SJSA1 (cell line): ENCODE results near the gene RBM17. TPM values are rescaled to one million over a fixed set of nuclear protein-coding genes. Genes with fewer than 3 reads are reported as not detected.
"Not testable (repeated sequence)": the region's sequence is repeated elsewhere in the genome, so short reads cannot be mapped to it uniquely, and the experiment has no call there.

Source experiments
- DNase-seq, 2 experiments: peaks; one replicate each; pipeline ENCODE4 v3.0.0-alpha.2; 2015 to 2020; ENCODE audit warnings: low spot score in 2 of 2, low read depth in 1 of 2
- H3K27ac ChIP-seq: fragments of 250-450 bp; sonication (Bioruptor Pico); 2 replicates; pipeline ENCODE4 v1.5.1; 2020; ENCODE audit warnings: mild to moderate bottlenecking, moderate library complexity
- H3K27me3 ChIP-seq: fragments of 250-450 bp; sonication (Bioruptor Pico); replicated peaks from 2 replicates; pipeline ENCODE4 v1.5.1; 2020; ENCODE audit warnings: mild to moderate bottlenecking, moderate library complexity
- H3K36me3 ChIP-seq: fragments of 250-450 bp; sonication (Bioruptor Pico); 2 replicates; pipeline ENCODE4 v1.5.1; 2020; ENCODE audit warnings: mild to moderate bottlenecking
- H3K4me1 ChIP-seq: fragments of 250-450 bp; sonication (Bioruptor Pico); replicated peaks from 2 replicates; pipeline ENCODE4 v1.6.1; 2021; ENCODE audit warnings: mild to moderate bottlenecking
- H3K4me3 ChIP-seq: fragments of 250-450 bp; sonication (Bioruptor Pico); 2 replicates; pipeline ENCODE4 v1.5.1; 2020; ENCODE audit warnings: mild to moderate bottlenecking
- H3K9me3 ChIP-seq: fragments of 250-450 bp; sonication (Bioruptor Pico); replicated peaks from 2 replicates; pipeline ENCODE4 v1.5.1; 2020; ENCODE audit warnings: mild to moderate bottlenecking
- total RNA-seq: library from RNA; depleted of rRNA; stranded (reverse); fragments of >200 nt; shearing (Covaris generic); gene quantifications from 2 replicates; pipeline ENCODE4 v1.2.3, GENCODE V29; 2014

Gene RBM17
- total RNA-seq, 1 experiment from 2014 or later: 54.1 TPM

GRCh38 chr10:6064119-6064518 lies 24.7 kb upstream of the RBM17 start:
- no peaks in the 10 kb centered on the region for H3K36me3 ChIP-seq
- DNase-seq: no peak
- H3K4me3 ChIP-seq: no peak overlapping the region
- H3K9me3 ChIP-seq: no peaks in the 10 kb centered on the region
- 0 out of 2 replicates have a peak, but pooled peaks cover 3% of the 10 kb centered on the region for H3K27me3 ChIP-seq
- peaks cover 7% of the 10 kb centered on the region for H3K4me1 ChIP-seq
- H3K27ac ChIP-seq: no peak overlapping the region

DNA sequence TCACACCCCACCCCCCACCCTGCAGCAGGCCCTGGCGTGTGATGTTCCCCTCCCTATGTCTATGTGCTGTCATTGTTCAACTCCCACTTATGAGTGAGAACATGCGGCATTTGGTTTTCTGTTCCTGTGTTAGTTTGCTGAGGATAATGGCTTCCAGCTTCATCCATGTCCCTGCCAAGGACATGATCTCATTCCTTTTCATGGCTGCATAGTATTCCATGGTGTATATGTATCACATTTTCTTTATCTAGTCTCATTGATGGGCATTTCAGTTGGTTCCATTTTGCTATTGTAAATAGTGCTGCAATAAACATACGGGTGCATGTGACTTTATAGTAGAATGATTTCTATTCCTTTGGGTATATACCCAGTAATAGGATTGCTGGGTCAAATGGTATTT lies 24.1 kb upstream of the RBM17 start:
- DNase-seq, H3K27ac ChIP-seq, H3K27me3 ChIP-seq, H3K36me3 ChIP-seq, H3K4me3 ChIP-seq, H3K9me3 ChIP-seq: not testable (repeated sequence)
- H3K4me1 ChIP-seq: peaks cover 13% of the 10 kb centered on the region

DNA sequence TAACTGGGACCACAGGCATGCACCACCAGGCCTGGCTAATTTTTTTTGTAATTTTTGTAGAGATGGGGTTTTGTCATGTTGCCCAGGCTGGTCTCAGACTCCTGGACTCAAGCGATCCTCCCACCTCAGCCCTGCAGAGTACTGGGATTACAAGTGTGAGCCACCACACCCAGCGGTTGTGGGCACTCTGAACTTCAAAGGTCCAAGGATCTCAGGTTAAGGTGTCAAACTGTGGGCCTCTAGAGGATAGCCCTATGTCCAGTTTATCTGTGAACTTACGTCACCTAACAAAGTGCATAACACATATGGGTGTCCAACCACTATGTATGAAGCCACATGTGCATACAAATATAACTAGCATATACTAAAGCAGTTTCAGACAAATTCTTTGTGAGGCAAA lies 23.4 kb upstream of the RBM17 start:
- H3K4me1 ChIP-seq: peaks cover 20% of the 10 kb centered on the region
- no peak overlapping the region for H3K27ac ChIP-seq
- H3K9me3 ChIP-seq: no peaks in the 10 kb centered on the region
- no peaks in the 10 kb centered on the region for H3K27me3 ChIP-seq
- no peaks in the 10 kb centered on the region for H3K36me3 ChIP-seq
- no peak overlapping the region for H3K4me3 ChIP-seq
- DNase-seq: no peak

DNA sequence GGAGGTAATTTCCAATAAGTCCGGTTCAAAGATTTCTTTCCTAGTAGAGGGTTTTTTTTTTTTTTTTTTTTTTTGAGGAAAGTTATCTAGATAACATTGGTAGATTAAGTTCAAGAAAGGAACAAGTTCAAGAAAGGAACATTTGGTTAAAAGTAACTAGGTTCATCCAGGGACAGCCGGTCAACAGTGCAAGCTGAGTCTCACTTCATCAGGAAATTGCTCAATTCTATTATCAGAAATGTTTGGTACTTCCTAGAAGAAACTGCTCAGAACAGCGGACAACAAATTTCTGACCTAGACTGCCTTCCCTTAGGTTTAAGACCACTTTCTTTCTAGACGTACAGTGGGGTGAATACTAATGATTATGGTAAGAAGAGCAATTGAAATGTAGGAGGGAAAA lies 23.0 kb upstream of the RBM17 start:
- DNase-seq: no peak
- H3K27ac ChIP-seq: no peak overlapping the region
- no peaks in the 10 kb centered on the region for H3K27me3 ChIP-seq
- H3K4me1 ChIP-seq: peaks cover 24% of the 10 kb centered on the region
- H3K4me3 ChIP-seq: no peak overlapping the region
- H3K36me3 ChIP-seq: no peaks in the 10 kb centered on the region
- no peaks in the 10 kb centered on the region for H3K9me3 ChIP-seq

GRCh38 chr10:6067457-6067856 lies 21.4 kb upstream of the RBM17 start:
- no peak overlapping the region for H3K27ac ChIP-seq
- no peak overlapping the region for H3K4me3 ChIP-seq
- H3K36me3 ChIP-seq: no peaks in the 10 kb centered on the region
- H3K9me3 ChIP-seq: no peaks in the 10 kb centered on the region
- peaks cover 33% of the 10 kb centered on the region for H3K4me1 ChIP-seq
- DNase-seq: no peak
- no peaks in the 10 kb centered on the region for H3K27me3 ChIP-seq

- H3K27ac ChIP-seq: no peak overlapping the region
- peaks cover 35% of the 10 kb centered on the region for H3K4me1 ChIP-seq
- DNase-seq: no peak
- no peaks in the 10 kb centered on the region for H3K27me3 ChIP-seq
- no peak overlapping the region for H3K4me3 ChIP-seq
- H3K36me3 ChIP-seq: no peaks in the 10 kb centered on the region
- no peaks in the 10 kb centered on the region for H3K9me3 ChIP-seq
Observed at GRCh38 chr10:6068006-6068405, 20.8 kb upstream of the RBM17 start.

DNA sequence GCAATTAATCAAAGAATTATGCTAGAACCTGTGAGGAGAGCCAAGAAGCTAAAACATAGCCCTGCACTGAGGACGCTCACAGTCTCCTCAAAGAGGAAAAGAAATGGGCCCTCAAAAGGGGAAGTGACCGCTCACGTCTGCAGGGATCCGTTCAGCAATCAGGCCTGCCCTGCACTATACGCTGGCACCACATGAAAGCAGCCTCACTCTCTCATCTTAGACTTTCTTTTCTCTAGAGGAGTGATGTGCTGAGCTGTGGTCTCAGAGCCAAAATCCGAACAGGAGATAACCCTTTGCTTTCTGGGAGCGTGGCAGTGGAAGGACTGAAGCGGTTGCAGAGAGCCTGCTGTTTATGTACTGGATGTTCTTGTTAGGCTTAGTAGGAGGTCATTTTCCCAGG lies 20.4 kb upstream of the RBM17 start:
- no peaks in the 10 kb centered on the region for H3K27me3 ChIP-seq
- H3K36me3 ChIP-seq: no peaks in the 10 kb centered on the region
- H3K9me3 ChIP-seq: no peaks in the 10 kb centered on the region
- no peak for DNase-seq
- no peak overlapping the region for H3K4me3 ChIP-seq
- H3K27ac ChIP-seq: no peak overlapping the region
- H3K4me1 ChIP-seq: peaks cover 35% of the 10 kb centered on the region

GRCh38 chr10:6069081-6069931 lies 19.5 kb upstream of the RBM17 start:
- Histone ChIP-seq H3K27me3 (0 out of 2 replicates have a peak, but pooled peaks cover 3% of the 10 kb centered on the region), H3K4me3 (no peak overlapping the region), H3K4me1 (peaks cover 35% of the 10 kb centered on the region), H3K9me3 (no peaks in the 10 kb centered on the region), H3K27ac (peak overlapping the region; percentile 47), H3K36me3 (no peaks in the 10 kb centered on the region)
- DNase-seq: peak; percentile 75 to 93

- peaks cover 13% of the 10 kb centered on the region for H3K27me3 ChIP-seq
- no peak for DNase-seq
- peaks cover 35% of the 10 kb centered on the region for H3K4me1 ChIP-seq
- no peaks in the 10 kb centered on the region for H3K36me3 ChIP-seq
- H3K27ac ChIP-seq: no peak overlapping the region
- H3K4me3 ChIP-seq: no peak overlapping the region
- no peaks in the 10 kb centered on the region for H3K9me3 ChIP-seq
Observed at GRCh38 chr10:6070660-6071059, 18.2 kb upstream of the RBM17 start.

DNA sequence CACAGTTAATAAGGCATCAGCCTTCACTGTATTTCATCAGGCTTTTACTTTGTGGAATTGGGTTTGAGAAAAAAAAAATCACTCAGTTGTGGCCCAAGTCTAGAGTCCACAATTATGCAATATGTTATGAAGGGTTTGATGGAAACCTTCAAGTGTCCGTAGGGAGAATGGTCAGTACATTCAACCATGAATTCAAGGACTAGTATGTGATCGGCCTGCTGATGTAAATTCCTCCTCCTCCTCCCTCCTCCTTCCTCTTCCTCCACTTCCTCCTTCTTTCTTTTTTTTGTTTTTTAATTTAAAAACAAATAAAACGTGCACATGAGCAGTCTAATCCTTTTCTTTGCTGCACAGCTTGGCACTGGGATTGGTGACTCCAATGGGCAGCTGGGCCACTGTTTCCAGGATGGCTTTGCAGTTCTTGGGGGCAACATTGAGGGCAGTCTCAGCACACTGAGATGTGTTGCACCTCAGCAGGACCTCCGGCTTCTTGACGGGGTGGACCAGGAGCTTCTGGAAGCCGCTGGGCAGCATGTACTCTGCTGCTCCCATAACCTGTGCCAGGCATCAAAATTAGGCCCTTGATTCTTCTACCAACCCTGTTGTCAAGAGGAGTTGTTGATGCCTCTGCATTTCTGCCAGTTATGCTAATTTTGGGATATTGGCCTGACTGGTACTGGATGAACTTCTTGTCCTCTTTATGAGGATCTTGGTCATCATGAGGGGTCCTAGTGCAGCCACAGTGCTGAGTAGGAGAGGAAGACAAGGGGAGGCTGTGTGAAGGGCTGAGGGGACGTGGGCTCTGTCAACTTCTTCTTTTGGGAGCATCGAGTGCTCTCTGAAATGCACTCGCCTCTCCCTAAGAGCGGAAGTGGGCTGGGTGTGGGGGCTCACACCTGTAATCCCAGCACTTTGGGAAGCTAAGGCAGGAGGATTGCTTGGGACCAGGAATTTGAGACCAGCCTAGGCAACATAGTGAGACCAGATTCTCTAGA lies 17.4 kb upstream of the RBM17 start:
- H3K27me3 ChIP-seq: peaks cover 19% of the 10 kb centered on the region
- no peak for DNase-seq
- no peak overlapping the region for H3K27ac ChIP-seq
- peaks cover 35% of the 10 kb centered on the region for H3K4me1 ChIP-seq
- H3K4me3 ChIP-seq: no peak overlapping the region
- H3K9me3 ChIP-seq: no peaks in the 10 kb centered on the region
- H3K36me3 ChIP-seq: no peaks in the 10 kb centered on the region

DNA sequence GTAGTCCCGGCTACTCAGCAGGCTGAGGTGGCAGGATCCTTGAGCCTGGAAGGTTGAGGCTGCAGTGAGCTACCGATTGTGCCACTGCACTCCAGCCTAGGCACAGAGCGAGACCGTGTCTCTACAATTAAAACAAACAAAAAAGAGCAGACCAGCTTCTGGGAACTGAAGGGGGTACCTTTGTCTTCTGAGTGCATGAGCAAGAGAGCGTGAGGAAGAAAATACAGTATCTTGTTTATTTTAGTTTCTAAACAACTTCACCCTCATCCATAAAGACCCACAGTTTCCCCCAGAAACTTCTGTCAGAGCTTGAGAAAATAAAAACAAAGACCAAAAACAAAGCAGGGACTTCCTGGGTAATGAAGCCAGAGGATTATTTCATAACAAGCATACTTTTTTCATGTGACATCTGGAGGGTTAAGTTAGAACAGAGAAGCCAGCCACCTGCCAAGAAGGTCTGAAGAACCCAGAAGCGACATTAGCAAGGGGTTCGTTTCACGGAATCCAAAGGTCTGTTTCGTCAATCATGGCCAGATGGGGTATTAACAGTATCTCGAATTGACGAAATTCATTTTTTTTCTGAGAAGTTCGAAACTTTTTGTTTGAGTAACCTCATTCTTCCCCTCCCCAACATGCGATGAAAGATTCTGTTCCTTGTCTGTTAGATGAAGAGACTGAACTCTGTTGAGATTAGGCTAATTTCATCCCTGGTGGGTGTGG lies 16.5 kb upstream of the RBM17 start:
- DNase-seq: peak in 1 of 2 experiments; percentile 38
- H3K27ac ChIP-seq: no peak overlapping the region
- no peaks in the 10 kb centered on the region for H3K36me3 ChIP-seq
- no peaks in the 10 kb centered on the region for H3K9me3 ChIP-seq
- no peak overlapping the region for H3K4me3 ChIP-seq
- H3K27me3 ChIP-seq: peaks cover 19% of the 10 kb centered on the region
- peaks cover 35% of the 10 kb centered on the region for H3K4me1 ChIP-seq

DNA sequence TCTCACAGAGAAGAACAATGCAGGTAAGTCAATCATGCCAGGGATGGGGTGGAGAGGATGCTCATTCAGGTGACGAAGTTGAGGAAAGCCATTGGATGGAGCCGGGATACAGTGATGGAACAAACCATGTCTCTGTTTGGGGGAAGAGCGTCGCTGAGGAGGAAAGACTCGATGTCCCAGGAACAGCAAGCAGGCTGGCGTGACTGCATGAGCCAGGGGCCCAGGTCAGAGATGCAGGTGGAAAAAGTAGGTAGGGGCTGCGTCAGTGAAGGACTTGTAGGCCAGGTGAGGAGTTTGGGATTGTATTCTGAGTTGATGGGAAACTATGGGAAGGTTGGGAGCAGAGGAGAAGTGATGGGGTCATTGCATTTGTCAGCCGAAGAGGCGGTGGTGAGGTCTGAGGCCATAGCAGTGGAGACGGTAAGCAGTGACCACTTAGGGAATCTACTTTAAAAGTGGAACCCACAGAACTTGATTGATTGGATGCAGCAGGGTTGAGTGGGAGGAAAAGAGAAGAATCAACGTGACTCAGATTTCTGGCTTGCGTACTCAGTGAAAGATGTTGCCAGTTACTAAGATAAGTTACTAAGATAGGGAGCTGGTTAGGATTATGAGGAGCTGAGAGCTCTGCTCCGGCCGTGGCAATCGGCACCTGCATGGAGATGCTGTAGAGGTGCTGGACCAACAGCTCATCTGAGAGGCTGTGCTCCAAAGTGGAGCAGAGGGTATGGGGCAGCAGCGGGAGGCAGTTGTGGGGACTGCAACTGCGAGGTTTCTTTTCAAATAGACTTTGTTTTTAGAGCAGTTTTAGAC lies 14.1 kb upstream of the RBM17 start:
- Histone ChIP-seq H3K4me1 (peaks cover 22% of the 10 kb centered on the region), H3K36me3 (no peaks in the 10 kb centered on the region), H3K9me3 (no peaks in the 10 kb centered on the region), H3K4me3 (no peak overlapping the region), H3K27ac (no peak overlapping the region), H3K27me3 (peaks cover 19% of the 10 kb centered on the region)
- no peak for DNase-seq
